ENCODE data around the gene CYP26B1. TPM values are rescaled to one million over a fixed set of nuclear protein-coding genes. Genes with fewer than 3 reads are reported as not detected.
A peak's percentile ranks its signal among the peaks of the same experiment; 100 is the strongest.

The CYP26B1 gene
- total RNA-seq, 2 donors from 2014 or later: 6.0 to 20.8 TPM

GRCh38 chr2:72117718-72118117 is 29.9 kb downstream of the CYP26B1 start:
- TF ChIP-seq, protein P1, sequence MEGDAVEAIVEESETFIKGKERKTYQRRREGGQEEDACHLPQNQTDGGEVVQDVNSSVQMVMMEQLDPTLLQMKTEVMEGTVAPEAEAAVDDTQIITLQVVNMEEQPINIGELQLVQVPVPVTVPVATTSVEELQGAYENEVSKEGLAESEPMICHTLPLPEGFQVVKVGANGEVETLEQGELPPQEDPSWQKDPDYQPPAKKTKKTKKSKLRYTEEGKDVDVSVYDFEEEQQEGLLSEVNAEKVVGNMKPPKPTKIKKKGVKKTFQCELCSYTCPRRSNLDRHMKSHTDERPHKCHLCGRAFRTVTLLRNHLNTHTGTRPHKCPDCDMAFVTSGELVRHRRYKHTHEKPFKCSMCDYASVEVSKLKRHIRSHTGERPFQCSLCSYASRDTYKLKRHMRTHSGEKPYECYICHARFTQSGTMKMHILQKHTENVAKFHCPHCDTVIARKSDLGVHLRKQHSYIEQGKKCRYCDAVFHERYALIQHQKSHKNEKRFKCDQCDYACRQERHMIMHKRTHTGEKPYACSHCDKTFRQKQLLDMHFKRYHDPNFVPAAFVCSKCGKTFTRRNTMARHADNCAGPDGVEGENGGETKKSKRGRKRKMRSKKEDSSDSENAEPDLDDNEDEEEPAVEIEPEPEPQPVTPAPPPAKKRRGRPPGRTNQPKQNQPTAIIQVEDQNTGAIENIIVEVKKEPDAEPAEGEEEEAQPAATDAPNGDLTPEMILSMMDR (IDR thresholded peaks at IDR 0.05): no peak
- peaks cover 8 to 18% of the 10 kb centered on the region in 2 donors for H3K4me1 ChIP-seq (ENCODE audit: control insufficient read depth in 1 of 2, low read depth in 2 of 2)
- DNase-seq (ENCODE audit: low spot score) (no peak), ATAC-seq (ENCODE audit: insufficient number of reproducible peaks, low FRiP score, low read depth) (no peak)
- H3K36me3 ChIP-seq: no peaks in the 10 kb centered on the region
- no peak overlapping the region for H3K27ac ChIP-seq
- H3K4me3 ChIP-seq: no peak overlapping the region
- no peaks in the 10 kb centered on the region for H3K9me3 ChIP-seq
- no peaks in the 10 kb centered on the region for H3K27me3 ChIP-seq (replicated peaks; ENCODE audit: insufficient read depth)

- no peak for DNase-seq (ENCODE audit: low spot score)
Measured at GRCh38 chr2:72117029-72117428, 30.6 kb downstream of the CYP26B1 start.

DNA sequence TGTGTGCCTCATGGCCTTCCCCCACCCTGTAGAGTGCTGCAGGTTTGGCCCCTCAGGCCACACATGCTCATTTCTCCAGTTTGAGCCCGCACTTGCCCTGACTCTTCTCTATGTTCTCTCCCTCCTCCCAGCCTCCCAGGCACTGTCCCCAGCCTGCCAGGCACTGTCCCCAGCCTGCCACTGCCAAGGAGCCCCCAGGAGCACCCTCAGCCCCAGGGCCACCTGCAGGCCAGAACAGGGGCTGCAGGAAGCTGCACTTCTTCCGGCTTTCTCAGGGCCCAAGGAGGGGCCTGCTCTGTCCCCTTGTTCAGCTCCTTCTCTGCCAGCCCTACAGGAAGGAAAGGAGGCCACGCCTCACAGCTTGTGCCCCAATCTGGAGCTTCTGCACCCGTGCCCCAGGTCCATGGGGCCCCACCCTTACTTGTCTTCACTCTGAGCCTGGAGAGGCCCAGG is 31.6 kb downstream of the CYP26B1 start:
- DNase-seq (ENCODE audit: low spot score): no peak
- H3K27ac ChIP-seq: peak overlapping the region; percentile 38 to 46
- TF ChIP-seq, protein P1 (IDR thresholded peaks at IDR 0.05): peak; percentile 11

More at GRCh38 chr2:72117029-72117428, 30.6 kb downstream of the CYP26B1 start:
- TF ChIP-seq, protein P1 (IDR thresholded peaks at IDR 0.05): no peak
- ATAC-seq (ENCODE audit: insufficient number of reproducible peaks, low FRiP score, low read depth): no peak
- no peaks in the 10 kb centered on the region for H3K36me3 ChIP-seq
- H3K4me1 ChIP-seq (ENCODE audit: control insufficient read depth in 1 of 2, low read depth in 2 of 2): peaks cover 8 to 18% of the 10 kb centered on the region in 2 donors
- H3K9me3 ChIP-seq: no peaks in the 10 kb centered on the region
- no peaks in the 10 kb centered on the region for H3K27me3 ChIP-seq (replicated peaks; ENCODE audit: insufficient read depth)
- H3K4me3 ChIP-seq: no peak overlapping the region
- no peak overlapping the region for H3K27ac ChIP-seq

DNA sequence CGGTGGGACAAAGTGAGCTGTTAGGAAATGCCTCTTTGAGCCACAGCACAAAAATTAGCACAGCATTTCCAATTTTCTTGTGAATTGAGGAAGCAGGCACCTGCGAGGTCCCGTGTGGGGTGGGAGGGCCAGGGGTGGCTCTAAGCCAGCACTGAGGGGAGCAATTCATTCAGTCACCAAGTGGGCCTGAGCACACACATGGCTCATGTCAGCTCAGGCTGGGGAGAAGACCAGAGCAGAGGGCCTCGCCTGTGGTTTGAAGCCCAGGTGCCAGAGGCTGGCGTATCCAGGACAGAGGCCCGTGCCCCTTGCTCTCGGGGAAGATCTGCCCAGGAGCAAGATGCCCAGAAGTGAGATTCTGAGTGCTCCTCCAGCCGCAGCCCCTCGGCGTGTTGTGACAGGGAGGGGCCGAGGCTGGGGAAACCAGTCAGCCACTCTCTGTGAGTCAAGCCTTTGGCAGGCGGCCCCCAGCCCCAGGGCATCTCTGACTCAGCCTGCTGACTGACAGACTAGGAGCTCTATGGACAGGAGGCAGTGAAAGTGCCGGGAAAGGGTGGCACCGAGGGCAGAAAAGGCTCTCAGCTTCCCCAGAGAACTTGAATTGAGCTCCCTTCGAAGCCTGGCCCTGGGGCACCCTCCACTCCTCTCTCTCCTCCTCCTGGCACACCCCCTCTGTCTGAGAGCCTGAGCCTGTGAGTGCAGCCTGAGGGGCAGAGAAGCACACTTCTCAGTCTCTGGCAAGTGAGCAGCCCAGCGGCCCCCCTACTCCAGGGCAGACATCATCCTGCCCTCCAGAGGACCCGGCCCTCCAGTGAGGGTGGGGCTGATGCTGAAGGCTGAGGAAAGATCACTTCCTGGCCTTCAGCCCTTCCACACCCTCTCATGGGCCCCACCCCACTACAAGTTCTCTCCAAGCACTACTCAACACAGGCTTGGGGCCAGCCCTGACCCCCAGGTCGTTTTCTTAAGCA is 32.3 kb downstream of the CYP26B1 start:
- ATAC-seq (ENCODE audit: insufficient number of reproducible peaks, low FRiP score, low read depth): peak; percentile 75
- H3K4me1 ChIP-seq (ENCODE audit: control insufficient read depth in 1 of 2, low read depth in 2 of 2): peaks cover 8 to 18% of the 10 kb centered on the region in 2 donors
- H3K27ac ChIP-seq: peak overlapping the region; percentile 45 to 46
- no peaks in the 10 kb centered on the region for H3K27me3 ChIP-seq (replicated peaks; ENCODE audit: insufficient read depth)
- H3K36me3 ChIP-seq: no peaks in the 10 kb centered on the region
- peak; percentile 73 for DNase-seq (ENCODE audit: low spot score)
- no peaks in the 10 kb centered on the region for H3K9me3 ChIP-seq
- TF ChIP-seq, protein P1 (IDR thresholded peaks at IDR 0.05): no peak
- no peak overlapping the region for H3K4me3 ChIP-seq

More for the DNA sequence above, 31.6 kb downstream of the CYP26B1 start:
- no peaks in the 10 kb centered on the region for H3K36me3 ChIP-seq
- no peak for ATAC-seq (ENCODE audit: insufficient number of reproducible peaks, low FRiP score, low read depth)
- no peaks in the 10 kb centered on the region for H3K27me3 ChIP-seq (replicated peaks; ENCODE audit: insufficient read depth)
- H3K4me1 ChIP-seq (ENCODE audit: control insufficient read depth in 1 of 2, low read depth in 2 of 2): peaks cover 8 to 18% of the 10 kb centered on the region in 2 donors
- no peaks in the 10 kb centered on the region for H3K9me3 ChIP-seq
- no peak overlapping the region for H3K4me3 ChIP-seq

DNA sequence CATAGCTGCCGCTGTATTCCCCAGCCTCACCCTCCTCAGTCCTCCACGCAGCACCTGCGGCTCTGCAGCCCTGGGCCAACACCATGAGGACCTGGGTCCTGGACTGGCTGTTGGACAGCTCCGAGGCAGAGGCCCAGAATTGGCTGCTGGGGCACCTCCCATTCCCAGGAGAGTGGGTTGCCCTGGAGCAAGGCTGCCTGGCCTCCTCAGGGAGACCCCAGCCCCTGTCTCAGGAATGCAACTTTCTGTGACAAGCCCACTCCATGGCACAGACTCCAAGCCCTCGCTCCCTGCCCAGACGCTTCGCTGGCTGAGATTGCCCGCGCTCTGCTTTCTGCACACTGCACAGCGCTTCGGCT is 33.0 kb downstream of the CYP26B1 start:
- no peaks in the 10 kb centered on the region for H3K36me3 ChIP-seq
- H3K27ac ChIP-seq: peak overlapping the region; percentile 27 to 45
- TF ChIP-seq, protein P1 (IDR thresholded peaks at IDR 0.05): no peak
- no peaks in the 10 kb centered on the region for H3K27me3 ChIP-seq (replicated peaks; ENCODE audit: insufficient read depth)
- no peak for ATAC-seq (ENCODE audit: insufficient number of reproducible peaks, low FRiP score, low read depth)
- H3K4me3 ChIP-seq: no peak overlapping the region
- H3K9me3 ChIP-seq: no peaks in the 10 kb centered on the region
- no peak for DNase-seq (ENCODE audit: low spot score)
- peaks cover 8 to 18% of the 10 kb centered on the region in 2 donors for H3K4me1 ChIP-seq (ENCODE audit: control insufficient read depth in 1 of 2, low read depth in 2 of 2)

Data from thoracic aorta (tissue), 2 donors.